ENCODE results near the gene EPHA7.
A peak's percentile ranks its signal among the peaks of the same experiment; 100 is the strongest.

Gene EPHA7

GRCh38 chr6:93419304-93420162, at the start of gene EPHA7:
TSS of gene EPHA7 (minus strand) at chr6:93419559. CDS start at chr6:93419341, 218 bp downstream.
- ATAC-seq (replicated peaks; ENCODE audit: extremely low read depth, poor library complexity, severe bottlenecking) (no peak), DNase-seq (ENCODE audit: low spot score in 2 of 2) (no peak)
- H3K4me1 Mint-ChIP-seq = no peaks in the 10 kb centered on the region
- no peaks in the 10 kb centered on the region for H3K36me3 Mint-ChIP-seq (ENCODE audit: insufficient read depth)
- no peaks in the 10 kb centered on the region for H3K9me3 Mint-ChIP-seq
- no peak within 1 kb of the TSS for H3K27ac Mint-ChIP-seq (ENCODE audit: low read depth)
- peak within 1 kb of the TSS; percentile 70 for H3K4me3 Mint-ChIP-seq
- H3K27me3 Mint-ChIP-seq = peaks cover 36% of the 10 kb centered on the region

GRCh38 chr6:93468291-93468690, 48.9 kb upstream of the EPHA7 start:
- no peak for ATAC-seq (replicated peaks; ENCODE audit: extremely low read depth, poor library complexity, severe bottlenecking)
- no peaks in the 10 kb centered on the region for H3K27me3 Mint-ChIP-seq
- H3K36me3 Mint-ChIP-seq (ENCODE audit: insufficient read depth) = no peaks in the 10 kb centered on the region
- DNase-seq (ENCODE audit: low spot score in 2 of 2) = no peak
- H3K4me1 Mint-ChIP-seq = no peaks in the 10 kb centered on the region
- peaks cover 4% of the 10 kb centered on the region for H3K9me3 Mint-ChIP-seq
- H3K4me3 Mint-ChIP-seq = no peak overlapping the region
- H3K27ac Mint-ChIP-seq (ENCODE audit: low read depth) = no peak overlapping the region

DNA sequence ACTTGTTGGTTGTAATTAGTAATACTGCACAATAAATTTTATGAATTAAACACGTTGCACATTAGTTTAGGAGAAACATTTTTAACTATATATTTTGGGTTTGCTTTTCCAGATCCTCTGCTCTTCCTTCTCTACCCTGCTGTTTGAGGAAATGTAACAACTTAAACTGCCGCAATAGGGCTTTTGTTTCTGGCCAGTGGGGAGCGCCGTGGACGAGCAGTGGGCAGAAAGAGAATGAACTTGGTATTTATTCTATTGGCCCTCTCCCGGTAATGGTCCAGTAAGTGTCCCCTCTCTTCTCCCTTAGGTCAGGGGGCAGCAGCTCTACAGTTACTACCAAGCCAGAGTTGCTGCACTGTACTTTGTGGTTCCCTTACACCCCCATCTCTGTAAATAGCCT, 35.2 kb upstream of the EPHA7 start:
- no peaks in the 10 kb centered on the region for H3K4me1 Mint-ChIP-seq
- no peak for ATAC-seq (replicated peaks; ENCODE audit: extremely low read depth, poor library complexity, severe bottlenecking)

DNA sequence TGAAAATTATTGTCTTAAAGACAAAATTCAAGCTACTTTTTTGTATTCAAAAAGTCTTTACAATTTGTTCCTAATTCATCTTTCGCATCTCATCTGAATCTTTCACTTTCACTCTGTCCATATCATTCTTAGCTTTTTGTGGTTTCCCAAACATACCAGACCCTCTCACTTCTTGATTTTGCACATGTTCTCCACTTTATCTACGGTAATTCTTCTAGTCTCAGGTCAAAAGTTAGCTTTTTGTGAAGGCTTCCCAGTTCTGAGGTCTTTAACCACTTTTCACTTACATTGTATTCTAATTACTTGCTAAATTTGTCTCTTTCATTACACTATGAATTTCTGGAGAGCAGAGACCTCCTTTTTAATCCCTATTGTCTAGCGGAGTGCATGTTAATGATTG, 34.6 kb upstream of the EPHA7 start:
- ATAC-seq (replicated peaks; ENCODE audit: extremely low read depth, poor library complexity, severe bottlenecking) (no peak), DNase-seq (ENCODE audit: low spot score in 2 of 2) (no peak)
- H3K9me3 Mint-ChIP-seq = peaks cover 21% of the 10 kb centered on the region
- H3K27ac Mint-ChIP-seq (ENCODE audit: low read depth) = no peak overlapping the region
- H3K27me3 Mint-ChIP-seq = no peaks in the 10 kb centered on the region
- no peak overlapping the region for H3K4me3 Mint-ChIP-seq
- H3K36me3 Mint-ChIP-seq (ENCODE audit: insufficient read depth) = no peaks in the 10 kb centered on the region
- no peaks in the 10 kb centered on the region for H3K4me1 Mint-ChIP-seq

More for the DNA sequence above, 35.2 kb upstream of the EPHA7 start:
- Mint-ChIP-seq H3K27ac (ENCODE audit: low read depth) (no peak overlapping the region), H3K9me3 (peaks cover 23% of the 10 kb centered on the region), H3K36me3 (ENCODE audit: insufficient read depth) (no peaks in the 10 kb centered on the region), H3K4me3 (no peak overlapping the region), H3K27me3 (no peaks in the 10 kb centered on the region)
- DNase-seq (ENCODE audit: low spot score in 2 of 2) = no peak

- Mint-ChIP-seq H3K27ac (ENCODE audit: low read depth) (no peak overlapping the region), H3K4me1 (no peaks in the 10 kb centered on the region), H3K36me3 (ENCODE audit: insufficient read depth) (no peaks in the 10 kb centered on the region), H3K4me3 (no peak overlapping the region), H3K27me3 (no peaks in the 10 kb centered on the region), H3K9me3 (peaks cover 25% of the 10 kb centered on the region)
- ATAC-seq (replicated peaks; ENCODE audit: extremely low read depth, poor library complexity, severe bottlenecking) (no peak), DNase-seq (ENCODE audit: low spot score in 2 of 2) (no peak)
These were observed 28.5 kb upstream of the EPHA7 start for GRCh38 chr6:93447874-93448273.

DNA sequence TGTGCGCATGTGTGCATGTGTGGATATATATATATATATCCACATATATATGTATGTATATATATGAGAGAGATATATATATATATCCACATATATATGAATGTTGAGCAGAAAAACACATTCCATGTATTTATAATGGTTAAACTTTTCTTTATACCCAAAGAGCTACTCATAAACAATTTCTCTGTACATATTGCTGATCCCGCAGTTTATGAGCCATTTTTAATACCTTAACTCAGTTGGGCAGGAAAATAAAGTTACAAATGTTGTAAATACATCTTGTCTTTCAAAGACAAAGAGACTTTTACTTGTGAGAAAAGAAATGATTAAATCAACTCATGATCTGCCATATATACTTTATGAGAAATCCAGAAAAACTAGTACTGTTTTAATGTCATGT, 18.1 kb upstream of the EPHA7 start:
- no peak for DNase-seq (ENCODE audit: low spot score in 2 of 2)

GRCh38 chr6:93433592-93433991, 14.2 kb upstream of the EPHA7 start:
- no peak overlapping the region for H3K4me3 Mint-ChIP-seq
- H3K36me3 Mint-ChIP-seq (ENCODE audit: insufficient read depth) = peaks cover 2% of the 10 kb centered on the region
- H3K27ac Mint-ChIP-seq (ENCODE audit: low read depth) = no peak overlapping the region
- no peak for ATAC-seq (replicated peaks; ENCODE audit: extremely low read depth, poor library complexity, severe bottlenecking)
- no peaks in the 10 kb centered on the region for H3K27me3 Mint-ChIP-seq
- H3K9me3 Mint-ChIP-seq = peaks cover 17% of the 10 kb centered on the region
- DNase-seq (ENCODE audit: low spot score in 2 of 2) = no peak
- H3K4me1 Mint-ChIP-seq = no peaks in the 10 kb centered on the region

More for the DNA sequence above, 18.1 kb upstream of the EPHA7 start:
- Mint-ChIP-seq H3K27me3 (no peaks in the 10 kb centered on the region), H3K36me3 (ENCODE audit: insufficient read depth) (peaks cover 2% of the 10 kb centered on the region), H3K9me3 (peaks cover 36% of the 10 kb centered on the region), H3K4me3 (no peak overlapping the region), H3K4me1 (no peaks in the 10 kb centered on the region), H3K27ac (ENCODE audit: low read depth) (no peak overlapping the region)
- no peak for ATAC-seq (replicated peaks; ENCODE audit: extremely low read depth, poor library complexity, severe bottlenecking)

- Mint-ChIP-seq H3K36me3 (ENCODE audit: insufficient read depth) (no peaks in the 10 kb centered on the region), H3K4me1 (no peaks in the 10 kb centered on the region), H3K9me3 (peaks cover 17% of the 10 kb centered on the region), H3K4me3 (no peak overlapping the region), H3K27ac (ENCODE audit: low read depth) (no peak overlapping the region), H3K27me3 (peaks cover 18% of the 10 kb centered on the region)
- no peak for ATAC-seq (replicated peaks; ENCODE audit: extremely low read depth, poor library complexity, severe bottlenecking)
- DNase-seq (ENCODE audit: low spot score in 2 of 2) = no peak
These were observed 5.1 kb upstream of the EPHA7 start for GRCh38 chr6:93424303-93425064.

GRCh38 chr6:93423542-93423941, 4.2 kb upstream of the EPHA7 start:
- no peaks in the 10 kb centered on the region for H3K4me1 Mint-ChIP-seq
- ATAC-seq (replicated peaks; ENCODE audit: extremely low read depth, poor library complexity, severe bottlenecking) (no peak), DNase-seq (ENCODE audit: low spot score in 2 of 2) (no peak)
- no peak overlapping the region for H3K4me3 Mint-ChIP-seq
- H3K27ac Mint-ChIP-seq (ENCODE audit: low read depth) = no peak overlapping the region
- H3K36me3 Mint-ChIP-seq (ENCODE audit: insufficient read depth) = no peaks in the 10 kb centered on the region
- H3K9me3 Mint-ChIP-seq = peaks cover 17% of the 10 kb centered on the region
- H3K27me3 Mint-ChIP-seq = peaks cover 25% of the 10 kb centered on the region

- H3K27ac Mint-ChIP-seq (ENCODE audit: low read depth) = no peak overlapping the region
- no peaks in the 10 kb centered on the region for H3K36me3 Mint-ChIP-seq (ENCODE audit: insufficient read depth)
- H3K27me3 Mint-ChIP-seq = peaks cover 36% of the 10 kb centered on the region
- H3K4me1 Mint-ChIP-seq = no peaks in the 10 kb centered on the region
- no peaks in the 10 kb centered on the region for H3K9me3 Mint-ChIP-seq
- DNase-seq (ENCODE audit: low spot score in 2 of 2) = no peak
- no peak for ATAC-seq (replicated peaks; ENCODE audit: extremely low read depth, poor library complexity, severe bottlenecking)
- H3K4me3 Mint-ChIP-seq = peak overlapping the region; percentile 70
These were observed 920 bp upstream of the EPHA7 start for GRCh38 chr6:93420163-93420795.

DNA sequence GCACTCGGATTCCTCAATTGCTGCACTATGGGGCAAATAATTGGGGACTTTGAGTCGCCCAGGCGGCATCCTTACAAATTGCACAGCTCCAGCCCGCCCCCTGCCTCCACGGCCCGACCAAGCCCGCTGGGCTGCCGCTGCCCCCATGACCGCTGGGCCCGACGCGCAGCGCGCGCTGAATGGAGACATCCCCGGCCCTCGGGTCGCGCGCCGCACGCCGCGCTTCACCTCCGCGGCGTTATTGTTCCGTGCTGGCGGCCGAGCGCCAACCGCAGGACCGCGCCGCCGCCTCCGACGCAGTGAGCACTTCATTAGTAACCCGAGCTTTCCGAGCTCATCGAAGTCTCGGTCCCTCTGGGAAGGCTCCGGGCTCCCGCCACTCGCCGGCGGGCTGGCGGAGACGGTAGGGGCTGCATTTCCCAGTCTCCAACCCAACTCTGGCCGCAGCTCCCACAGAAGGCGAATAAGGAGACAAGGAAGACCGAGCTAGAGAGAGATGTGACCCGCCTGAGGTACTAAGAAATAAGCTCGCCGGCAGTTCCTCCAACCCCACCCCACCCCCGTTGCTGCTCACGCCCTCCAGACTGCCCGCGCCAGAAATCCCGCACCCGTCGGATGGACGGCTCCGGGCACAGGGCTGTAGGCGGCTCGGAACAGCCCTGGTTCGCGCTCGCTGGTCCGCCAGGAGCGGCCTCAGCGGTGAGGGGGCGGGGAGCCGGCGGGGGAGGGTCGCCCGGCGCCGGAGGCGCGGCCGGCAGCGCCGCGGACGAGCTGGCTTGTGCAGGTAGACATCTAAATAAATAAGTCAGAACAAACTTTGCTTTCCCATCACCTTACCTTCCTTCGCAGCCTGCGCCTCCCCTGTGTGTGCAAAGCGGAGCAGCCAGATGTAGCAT, 703 bp downstream of the EPHA7 start:
- Mint-ChIP-seq H3K4me1 (no peaks in the 10 kb centered on the region), H3K36me3 (ENCODE audit: insufficient read depth) (no peaks in the 10 kb centered on the region), H3K4me3 (peak overlapping the region; percentile 70), H3K27me3 (peaks cover 36% of the 10 kb centered on the region), H3K9me3 (no peaks in the 10 kb centered on the region), H3K27ac (ENCODE audit: low read depth) (no peak overlapping the region)
- DNase-seq (ENCODE audit: low spot score in 2 of 2) = no peak
- ATAC-seq (replicated peaks; ENCODE audit: extremely low read depth, poor library complexity, severe bottlenecking) = no peak

DNA sequence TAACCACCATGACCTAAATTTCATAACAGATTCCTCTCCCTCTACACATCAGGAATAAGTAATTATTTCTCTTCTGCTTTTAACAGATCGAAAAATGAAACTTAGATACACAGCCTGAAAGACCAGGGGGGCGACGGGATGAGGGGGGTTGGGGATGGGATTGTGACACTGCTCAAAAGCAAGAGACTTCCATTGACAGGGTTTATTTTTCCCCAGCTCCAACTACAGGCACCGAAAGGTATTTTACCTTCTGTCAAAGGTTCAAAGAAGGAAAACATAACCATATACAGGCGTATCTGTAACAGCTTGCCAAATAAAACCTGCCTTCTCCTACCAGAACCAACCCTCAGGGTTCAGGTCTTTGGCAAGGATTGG, 1.3 kb downstream of the EPHA7 start:
- Mint-ChIP-seq H3K36me3 (ENCODE audit: insufficient read depth) (no peaks in the 10 kb centered on the region), H3K27ac (ENCODE audit: low read depth) (no peak overlapping the region), H3K4me1 (no peaks in the 10 kb centered on the region), H3K4me3 (no peak overlapping the region), H3K27me3 (peaks cover 36% of the 10 kb centered on the region), H3K9me3 (no peaks in the 10 kb centered on the region)
- ATAC-seq (replicated peaks; ENCODE audit: extremely low read depth, poor library complexity, severe bottlenecking) (no peak), DNase-seq (ENCODE audit: low spot score in 2 of 2) (no peak)
